HG02623 (cell line): ENCODE data around the gene TOR3A.

Source experiments
- ATAC-seq: cut with Tn5 transposase; IDR thresholded peaks from one replicate; pipeline ENCODE4 v1.9.1; 2021; ENCODE audit warnings: moderate library complexity; ENCODE audit not compliant: unreplicated experiment

Gene TOR3A

DNA sequence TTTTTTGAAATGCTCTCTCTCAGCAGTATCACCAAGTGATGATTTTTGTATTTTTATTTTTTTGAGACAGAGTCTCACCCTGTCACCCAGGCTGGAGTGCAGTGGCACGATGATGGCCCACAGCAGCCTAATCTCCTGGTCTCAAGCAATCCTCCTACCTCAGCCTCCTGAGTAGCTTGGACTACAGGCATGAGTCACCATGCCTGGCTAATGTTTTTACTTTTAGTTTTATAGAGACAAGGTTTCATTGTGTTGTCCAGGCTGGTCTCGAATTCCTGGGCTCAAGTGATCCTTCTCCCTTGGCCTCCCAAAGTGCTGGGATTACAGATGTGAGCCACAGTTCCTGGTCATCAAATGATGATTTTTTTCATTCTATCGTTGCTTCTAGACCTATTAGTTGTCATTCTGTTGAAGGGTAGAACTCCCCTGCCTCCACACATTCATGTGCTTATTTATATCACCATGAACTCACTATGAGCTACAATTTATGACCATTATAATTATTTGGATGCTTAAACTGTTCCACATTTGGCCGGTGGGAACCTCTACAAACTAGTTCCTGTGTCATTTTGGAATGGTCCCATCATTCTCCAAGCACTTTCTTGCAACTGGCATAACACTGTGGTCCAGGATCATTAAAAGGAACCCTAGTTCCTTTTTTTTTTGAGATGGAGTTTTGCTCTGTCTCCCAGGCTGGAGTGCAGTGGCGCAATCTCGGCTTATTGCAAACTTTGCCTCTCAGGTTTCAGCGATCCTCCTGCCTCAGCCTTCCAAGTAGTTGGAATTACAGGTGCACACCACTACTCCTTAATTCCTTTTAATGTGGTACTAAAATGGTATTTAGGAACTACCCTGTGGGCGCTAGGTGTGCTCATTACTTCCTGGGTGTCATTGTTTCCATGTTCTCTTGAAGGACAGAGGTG, 20.2 kb upstream of the TOR3A start:
- ATAC-seq = no peak

DNA sequence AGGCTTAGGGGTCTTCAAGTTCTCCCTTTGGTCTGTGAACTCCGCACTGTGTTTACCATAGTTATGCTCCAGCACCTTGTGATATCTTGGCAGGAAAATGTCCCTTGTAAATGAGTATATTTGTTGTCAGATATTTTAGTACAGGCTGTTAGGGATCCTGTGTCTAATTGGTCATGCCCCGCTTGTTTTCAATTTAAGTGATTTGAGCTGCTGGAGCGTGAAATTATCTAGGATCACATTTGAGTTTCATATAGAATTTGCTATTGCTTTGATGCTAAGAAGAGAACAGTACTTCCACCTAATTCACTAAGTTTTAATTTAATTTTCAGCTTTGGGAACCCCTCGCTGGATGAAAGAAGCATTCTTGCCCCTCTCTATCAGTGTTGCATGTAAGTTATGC, 15.4 kb upstream of the TOR3A start:
- no peak for ATAC-seq

DNA sequence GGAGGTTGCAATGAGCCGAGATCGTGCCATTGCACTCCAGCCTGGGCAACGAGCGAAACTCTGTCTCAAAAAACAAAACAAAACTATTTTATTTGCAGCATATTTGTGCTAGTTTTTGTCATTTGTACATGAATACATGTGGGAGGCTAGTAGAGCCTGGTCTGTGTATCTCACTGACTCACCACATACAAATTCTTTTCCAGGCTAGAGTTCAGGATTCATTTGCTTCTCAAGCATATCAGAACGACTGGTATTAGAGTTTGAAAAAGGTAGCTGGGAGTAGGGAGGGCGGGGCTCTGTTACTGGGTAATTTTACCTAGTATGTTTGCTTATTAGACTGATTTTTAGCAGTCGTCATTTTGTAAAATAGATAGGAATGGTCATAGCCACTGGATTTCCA, 4.5 kb upstream of the TOR3A start:
- no peak for ATAC-seq

DNA sequence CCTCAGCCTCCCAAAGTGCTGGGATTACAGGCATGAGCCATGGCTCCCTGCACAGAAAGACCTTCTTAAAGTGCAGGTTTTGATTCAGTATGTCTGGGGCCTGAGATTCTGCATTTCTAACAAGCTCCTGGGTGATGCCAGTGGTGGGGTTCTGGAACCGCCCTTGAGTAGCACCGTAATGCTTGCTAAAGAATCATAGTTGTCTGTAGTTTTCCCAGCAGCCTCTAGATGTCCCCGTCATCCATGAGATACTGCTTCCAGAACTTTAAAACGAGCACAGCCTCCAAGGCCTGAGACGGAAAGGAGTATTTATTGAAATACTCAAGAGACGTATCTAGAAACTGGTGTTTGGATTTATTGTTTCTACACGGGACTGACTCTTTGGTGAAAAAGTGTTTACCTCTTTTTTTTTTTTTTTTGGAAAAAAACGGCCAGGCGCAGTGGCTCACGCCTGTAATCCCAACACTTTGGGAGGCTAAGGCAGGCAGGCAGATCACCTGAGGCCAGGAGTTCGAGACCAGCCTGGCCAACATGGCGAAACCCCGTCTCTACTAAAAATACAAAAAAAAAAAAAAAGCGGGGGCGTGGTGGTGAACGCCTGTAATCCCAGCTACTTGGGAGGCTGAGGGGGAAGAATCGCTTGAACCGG, 2.6 kb upstream of the TOR3A start:
- ATAC-seq = no peak

DNA sequence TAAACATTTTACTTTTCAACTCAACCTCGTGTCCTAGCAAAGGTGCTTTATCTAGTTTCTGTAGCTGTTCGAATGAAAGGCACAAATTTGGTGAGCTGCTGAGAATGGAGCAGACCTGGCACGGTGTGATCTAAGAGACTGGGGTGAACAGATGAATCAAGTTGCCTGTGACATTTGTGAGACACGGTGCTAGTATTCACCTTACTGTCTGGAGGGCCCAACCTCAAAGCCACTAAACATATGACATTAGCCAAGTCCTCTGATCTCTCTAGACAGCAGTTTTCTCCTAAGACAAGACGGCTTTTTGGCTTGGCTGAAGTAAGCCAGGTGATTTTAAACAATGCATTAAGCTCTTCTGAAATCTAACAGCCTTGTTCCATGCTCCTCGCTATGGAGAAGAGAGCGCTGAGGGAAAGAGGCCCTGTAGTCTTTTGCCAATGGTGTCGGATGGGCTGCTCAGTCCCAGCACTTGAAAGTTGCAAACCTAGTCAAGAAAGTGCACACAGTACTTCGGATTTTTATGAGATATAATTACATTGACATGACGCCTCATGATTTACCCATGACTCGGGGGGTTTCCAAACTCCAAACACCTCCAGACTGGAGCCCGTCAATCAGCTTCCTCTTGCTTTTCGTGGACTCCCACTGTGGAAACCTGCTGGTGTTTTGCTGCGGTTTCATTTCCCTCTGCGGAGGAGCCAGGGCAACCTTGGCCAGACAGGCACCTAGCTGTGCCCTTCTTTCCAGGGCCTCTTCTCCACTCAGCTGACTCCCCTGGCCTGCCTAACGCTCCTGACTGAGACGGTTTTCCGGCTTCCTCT, 794 bp upstream of the TOR3A start:
- ATAC-seq = no peak

DNA sequence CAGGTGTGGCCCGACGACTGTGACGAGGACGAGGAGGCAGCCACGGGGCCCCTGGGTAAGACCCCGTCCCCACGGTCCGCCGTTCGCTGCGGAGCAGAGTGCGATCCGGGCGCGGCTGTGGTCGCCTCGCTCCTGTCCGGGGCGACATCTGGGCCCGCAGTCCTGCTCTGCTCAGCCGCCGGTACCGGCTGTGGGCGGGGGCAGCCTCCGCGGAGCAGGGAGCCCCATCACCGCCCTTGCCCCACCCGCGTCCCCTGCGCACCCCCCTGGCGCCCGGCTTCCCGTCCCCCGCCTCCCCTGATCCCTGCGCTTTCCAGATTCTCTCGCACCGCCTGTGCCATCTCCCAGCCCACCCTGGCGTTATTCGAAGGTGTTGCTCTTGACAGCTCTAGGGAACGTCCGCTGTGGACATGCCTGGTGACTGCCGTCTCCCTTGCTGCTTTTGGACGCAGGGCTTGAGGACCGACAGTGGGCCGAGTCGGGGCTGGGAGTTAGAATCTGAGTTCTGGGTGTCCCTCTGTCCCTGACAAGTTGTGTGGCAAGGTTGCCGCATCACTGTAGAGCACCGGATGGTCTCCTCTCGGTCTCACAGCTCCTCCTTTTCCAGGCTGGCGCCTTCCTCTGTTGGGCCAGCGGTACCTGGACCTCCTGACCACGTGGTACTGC, 596 bp downstream of the TOR3A start:
- ATAC-seq = peak; percentile 11

DNA sequence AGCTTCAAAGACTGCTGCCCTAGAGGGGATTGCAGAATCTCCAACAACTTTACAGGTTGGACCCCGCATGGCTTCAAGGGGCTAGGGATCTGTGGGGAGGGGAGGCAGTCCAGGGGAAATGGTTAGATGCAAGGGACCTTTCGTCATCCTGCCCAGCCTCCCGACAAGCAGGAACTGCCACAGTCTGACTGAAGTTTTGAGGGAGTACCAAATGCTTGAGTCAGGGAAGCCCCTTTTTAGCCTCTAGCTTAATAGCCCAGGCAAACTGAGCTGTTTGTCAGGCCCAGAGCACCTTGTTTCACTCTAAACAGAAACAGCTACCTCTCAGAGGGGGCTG, 1.1 kb downstream of the TOR3A start:
- no peak for ATAC-seq

DNA sequence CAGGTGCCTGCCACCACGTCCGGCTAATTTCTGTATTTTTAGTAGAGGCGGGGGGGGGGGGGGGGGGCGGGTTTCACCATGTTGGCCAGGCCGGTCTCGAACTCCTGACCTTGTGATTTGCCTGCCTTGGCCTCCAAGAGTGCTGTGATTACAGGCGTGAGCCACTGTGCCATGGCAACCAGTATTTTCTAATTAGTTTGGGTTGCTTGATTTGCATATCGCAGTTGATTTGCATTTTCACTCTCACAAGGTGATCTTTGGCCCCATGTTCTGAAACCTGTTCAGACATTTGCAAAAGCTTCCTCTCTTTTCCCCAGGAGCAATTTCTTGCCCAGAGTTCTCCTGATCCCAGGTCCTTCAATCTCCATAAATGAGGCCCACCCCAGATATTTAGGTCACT, 1.7 kb downstream of the TOR3A start:
- no peak for ATAC-seq

DNA sequence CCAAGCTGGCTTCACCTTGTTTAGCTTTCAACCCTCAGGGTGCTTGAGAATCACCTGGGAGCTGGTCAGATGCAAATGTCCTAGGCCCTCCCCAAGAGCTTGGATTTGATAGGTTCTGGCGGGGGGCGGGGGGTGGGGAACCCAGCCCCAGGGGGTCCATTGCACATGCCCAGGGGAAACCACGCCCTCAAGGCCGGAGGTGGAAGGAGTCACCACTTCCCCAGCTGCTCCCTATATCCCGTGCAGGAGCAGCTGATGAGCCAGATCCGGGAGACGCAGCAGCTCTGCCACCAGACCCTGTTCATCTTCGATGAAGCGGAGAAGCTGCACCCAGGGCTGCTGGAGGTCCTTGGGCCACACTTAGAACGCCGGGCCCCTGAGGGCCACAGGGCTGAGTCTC, 5.8 kb downstream of the TOR3A start:
- no peak for ATAC-seq

DNA sequence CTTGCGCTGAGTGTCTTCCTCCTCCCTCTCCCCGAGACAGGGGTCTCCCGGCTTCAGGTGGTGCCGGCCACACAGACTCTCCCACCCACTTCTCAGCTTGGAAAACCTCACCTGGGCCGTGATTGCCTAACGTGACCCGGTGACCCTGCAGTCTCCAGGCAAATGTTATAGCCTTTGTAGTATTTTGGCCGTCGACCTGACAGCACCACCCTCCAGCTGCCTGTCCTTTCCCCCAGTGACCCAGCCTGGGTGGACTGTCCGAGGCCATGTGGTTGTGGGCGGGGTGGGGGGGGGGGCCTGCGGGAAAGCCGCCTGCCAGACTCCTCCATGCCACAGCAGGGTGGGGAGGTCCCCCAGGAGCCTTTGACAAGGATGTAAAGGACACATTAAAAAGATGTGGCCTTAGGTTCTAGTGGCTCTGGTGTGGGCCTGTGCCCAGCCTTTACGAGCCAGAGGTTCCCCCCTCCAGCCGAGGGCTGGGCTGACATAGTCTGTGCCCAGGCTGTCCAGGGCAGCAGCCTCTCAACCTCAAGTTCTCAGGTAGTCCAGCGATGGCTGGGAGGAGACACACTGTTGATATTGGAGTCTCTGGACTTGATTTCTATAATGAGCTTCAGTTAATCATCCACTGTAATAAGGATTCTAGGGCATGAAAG, 8.1 kb downstream of the TOR3A start:
- ATAC-seq = no peak

DNA sequence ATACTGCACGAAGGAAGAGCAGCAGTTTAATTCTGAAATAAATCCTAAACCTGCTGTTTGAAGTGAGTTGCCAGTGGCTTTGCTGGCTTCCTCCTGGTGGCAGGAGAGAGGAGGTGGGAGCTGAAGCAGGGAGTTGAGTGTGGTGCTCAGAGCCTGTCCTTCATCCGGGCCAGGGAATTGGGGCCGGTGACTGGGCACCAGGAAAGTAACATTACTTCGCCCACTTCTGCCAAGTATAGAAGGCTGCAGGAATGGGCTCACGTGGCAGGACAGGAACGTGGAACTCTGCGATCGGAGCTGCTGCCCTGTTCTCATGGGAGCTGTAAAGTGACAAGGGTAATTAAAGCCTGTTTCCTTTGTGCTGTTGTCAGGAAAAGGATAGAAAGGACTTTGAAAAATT, 8.7 kb downstream of the TOR3A start:
- ATAC-seq = no peak

DNA sequence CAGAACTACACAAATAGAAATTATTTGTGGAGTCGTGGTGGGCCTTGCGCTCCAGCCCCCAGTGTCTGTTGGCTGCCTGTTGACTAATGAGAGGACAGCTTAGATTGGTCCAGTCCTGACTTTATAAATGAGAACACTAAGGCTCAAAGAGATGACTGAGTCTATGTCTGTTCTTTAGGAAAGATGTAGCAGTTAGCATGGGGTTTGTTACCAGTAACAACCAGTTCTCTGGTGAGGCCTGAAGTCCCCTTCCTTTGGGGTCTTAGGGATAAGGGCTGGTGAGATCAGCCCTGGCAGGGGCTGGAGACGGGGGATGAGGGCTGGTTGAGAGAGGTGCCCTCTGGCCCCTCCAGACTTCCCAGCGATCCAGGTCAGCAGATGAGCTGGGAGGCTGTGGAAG, 9.1 kb downstream of the TOR3A start:
- no peak for ATAC-seq

DNA sequence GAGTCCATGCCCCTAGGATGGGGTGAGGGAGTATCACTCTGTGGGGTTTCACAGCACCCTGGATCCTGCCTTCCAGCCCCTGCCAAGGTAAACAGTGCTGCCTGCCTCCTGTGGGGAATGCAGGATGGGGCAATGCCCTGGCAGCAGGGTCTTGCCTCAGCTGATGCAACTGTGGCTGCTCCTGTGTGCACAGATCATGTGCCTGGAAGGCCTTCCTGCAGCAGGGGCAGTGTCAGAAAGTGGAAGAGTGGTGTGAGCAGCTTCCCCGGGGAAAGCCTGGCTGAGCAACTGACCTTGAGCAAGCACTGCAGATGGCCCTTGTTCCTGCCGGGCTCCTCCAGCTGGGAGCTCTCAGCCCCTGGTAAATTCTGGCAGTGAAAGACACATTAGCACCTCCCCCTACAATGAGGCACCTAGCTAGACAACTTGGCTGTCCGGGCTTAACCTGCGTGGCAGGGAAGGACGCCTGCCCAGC, 9.9 kb downstream of the TOR3A start:
- ATAC-seq = no peak

DNA sequence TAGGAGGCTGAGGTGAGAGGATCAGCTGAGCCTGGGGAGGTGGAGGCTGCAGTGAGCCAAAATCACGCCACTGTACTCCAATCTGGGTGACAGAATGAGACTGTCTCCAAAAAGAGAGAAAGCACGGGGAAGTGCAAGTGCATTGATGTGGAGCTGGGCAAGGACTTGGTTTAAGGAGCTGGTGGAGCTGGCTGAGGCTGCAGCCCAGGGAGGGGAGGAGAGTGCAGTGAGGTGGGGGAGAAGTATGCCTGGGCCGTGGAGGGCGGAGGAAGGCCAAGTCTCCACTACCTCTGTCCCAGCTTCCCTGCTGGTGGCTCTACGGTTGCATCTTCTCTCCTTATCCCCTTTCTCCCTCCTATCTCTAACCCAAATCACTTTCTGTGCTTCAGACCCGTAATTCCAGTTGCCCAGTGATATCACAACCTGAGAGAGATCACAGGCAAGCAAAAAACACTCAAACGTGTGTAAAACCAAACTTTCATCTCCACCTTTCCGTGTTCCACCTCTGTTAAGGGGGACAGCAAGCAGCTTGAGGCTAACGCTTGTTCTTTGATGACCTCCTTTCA, 11.1 kb downstream of the TOR3A start:
- ATAC-seq = no peak

DNA sequence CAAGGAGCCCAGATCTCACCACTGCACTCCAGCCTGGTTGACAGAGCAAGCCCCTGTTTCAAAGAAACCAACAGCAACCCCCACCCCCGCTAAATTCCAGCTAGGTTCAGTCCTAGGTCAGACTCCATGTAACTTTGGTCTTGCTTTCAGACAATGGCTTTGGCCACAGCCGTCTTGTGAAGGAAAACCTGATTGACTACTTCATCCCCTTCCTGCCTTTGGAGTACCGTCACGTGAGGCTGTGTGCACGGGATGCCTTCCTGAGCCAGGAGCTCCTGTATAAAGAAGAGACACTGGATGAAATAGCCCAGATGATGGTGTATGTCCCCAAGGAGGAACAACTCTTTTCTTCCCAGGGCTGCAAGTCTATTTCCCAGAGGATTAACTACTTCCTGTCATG, 12.9 kb downstream of the TOR3A start:
- ATAC-seq = no peak

DNA sequence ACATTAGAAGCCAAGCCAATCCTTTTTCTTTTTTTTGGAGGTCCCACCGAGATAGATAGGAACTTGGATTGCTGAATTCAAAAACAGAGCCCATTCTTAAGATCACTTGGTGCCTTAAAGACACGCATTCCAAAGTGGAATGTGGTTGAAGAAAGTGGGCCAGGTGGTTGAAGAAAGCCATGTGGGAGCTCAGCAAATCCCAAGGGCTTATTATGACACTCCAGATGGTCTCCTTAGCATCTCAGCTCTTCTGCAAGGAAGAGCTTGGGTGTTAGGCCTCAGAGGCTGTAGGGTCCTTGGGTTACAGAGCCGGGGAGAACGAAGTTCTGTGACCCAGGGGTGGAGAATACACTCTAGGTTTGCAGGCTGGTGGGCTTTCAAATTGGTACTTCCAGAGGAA, 13.5 kb downstream of the TOR3A start:
- ATAC-seq = no peak

DNA sequence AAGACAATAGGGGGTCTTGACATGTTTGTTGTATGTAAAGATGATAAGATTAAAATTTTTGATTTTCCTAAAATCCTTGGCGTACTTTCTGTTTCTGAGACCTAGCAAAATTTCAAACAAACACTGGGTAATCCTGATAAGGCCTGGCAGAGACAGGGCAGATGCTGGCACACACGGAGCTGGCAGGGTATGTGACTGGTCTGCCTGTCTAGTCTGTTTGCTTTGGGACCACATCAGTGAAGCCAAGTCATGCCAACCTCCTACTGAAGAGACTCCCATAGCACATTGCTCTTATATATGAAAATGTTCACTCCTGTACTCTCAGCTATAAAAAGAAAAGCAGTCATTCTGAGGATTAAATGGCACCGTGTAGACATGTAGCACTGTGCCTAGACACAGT, 14.1 kb downstream of the TOR3A start:
- ATAC-seq = no peak

DNA sequence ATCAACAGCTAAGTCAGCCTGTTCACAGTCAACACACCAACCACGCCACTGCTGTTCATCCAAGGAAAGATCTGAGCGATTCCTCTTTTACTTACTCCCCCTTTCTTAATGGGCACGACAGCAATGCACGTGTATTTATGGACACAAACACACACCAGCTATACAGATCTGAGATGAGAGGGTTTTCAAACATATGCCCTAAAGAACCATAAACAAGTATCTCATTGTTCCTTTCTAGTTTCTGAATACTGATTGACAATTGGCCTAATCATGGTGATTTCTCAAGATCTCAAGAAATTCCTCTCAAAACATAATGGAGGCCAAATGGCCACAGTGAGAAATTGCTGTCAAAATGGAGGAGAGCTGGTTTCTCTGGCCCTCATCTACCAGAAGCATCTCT, 18.0 kb downstream of the TOR3A start:
- no peak for ATAC-seq

DNA sequence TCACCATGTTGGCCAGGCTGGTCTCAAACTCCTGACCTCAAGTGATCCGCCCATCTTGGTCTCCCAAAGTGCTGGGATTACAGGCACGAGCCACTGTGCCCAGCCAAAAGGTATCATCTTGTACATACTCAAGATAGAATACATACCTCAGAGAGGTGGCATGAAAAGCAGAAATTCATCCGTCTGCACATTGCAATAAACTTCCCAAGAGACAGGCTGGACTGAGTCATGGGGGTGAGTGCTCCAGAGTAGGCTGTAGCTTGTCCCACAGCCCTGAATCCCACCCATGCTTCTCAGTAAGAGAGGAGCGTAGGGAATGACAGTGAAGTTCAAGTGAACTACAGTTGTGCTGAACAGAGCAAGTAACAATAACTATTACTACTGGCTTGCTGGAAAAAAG, 19.7 kb downstream of the TOR3A start:
- ATAC-seq = no peak

DNA sequence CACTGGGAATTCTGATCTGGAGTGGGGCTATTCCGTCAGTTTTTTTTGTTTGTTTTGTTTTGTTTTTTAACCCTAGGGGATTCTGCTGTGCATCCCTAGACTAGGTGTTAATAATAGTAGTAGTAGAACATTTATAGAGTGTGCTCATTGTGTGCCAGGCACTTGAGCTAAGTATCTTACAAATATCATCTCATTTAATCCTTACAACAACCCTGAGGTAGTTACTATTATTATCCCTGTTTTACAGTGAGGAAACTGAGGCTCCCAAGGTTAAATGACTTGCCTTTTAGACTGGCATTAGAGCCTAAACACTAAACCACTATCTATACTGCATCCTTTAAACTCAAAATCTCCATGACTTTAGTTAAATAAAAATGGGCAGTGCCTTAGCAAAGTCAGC, 22.1 kb downstream of the TOR3A start:
- no peak for ATAC-seq
